ENCODE data around the gene LMX1A. TPM values are rescaled to one million over a fixed set of nuclear protein-coding genes. Genes with fewer than 3 reads are reported as not detected.
A peak's percentile ranks its signal among the peaks of the same experiment; 100 is the strongest.

Gene LMX1A
- polyA plus RNA-seq (2013, experiment 1 of 2; ENCODE audit: insufficient read length), result not detected
- 0.05 TPM for polyA plus RNA-seq (2013, experiment 2 of 2; ENCODE audit: insufficient read length)

DNA sequence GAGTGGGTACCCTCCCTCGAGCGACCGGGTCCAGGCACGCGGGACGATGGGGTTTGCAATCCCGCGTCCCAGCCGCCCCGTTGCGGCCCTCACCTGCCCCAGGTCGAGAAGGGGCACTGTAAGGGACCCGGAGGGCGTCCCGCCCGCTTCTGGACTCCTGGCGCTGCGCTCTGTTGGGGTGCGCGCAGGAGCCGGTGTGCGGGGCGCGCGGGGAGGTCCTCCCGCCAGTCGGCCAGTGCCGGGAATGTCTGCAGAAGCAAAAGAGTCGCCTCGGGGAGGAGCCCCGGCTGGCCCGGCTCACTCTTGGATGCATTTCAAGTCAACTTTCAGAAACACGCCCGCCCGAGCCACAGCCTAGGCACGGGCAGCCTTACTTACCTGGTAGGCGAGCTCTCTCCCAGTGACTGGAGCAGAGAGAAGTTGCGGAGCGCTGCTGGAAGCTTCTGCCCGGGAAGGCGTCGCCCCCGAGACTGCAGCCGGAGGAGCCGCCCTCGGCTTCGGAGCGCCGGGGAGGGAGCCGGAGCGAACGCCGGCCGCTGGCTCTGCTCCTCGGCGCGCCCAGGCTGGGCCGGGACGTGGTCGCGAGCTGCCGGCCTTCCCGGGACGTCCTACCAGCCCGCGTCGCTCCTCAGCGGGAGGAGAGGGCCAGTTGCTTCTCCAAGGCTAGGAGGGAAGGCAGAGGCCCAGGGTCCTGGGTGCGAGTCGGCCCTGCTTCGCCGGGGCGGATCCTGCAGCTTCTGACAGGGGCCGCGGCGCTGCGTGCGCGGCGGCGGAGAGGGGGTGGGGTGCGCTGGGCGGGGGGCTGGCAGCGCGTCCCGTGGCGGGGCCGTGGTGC lies at the start of gene LMX1A:
Gene LMX1A (minus strand): TSS at position 739 of the 835 bp plus-strand sequence. CDS start 1,156 bp downstream, outside the sequence.
- DNase-seq, result no peak

DNA sequence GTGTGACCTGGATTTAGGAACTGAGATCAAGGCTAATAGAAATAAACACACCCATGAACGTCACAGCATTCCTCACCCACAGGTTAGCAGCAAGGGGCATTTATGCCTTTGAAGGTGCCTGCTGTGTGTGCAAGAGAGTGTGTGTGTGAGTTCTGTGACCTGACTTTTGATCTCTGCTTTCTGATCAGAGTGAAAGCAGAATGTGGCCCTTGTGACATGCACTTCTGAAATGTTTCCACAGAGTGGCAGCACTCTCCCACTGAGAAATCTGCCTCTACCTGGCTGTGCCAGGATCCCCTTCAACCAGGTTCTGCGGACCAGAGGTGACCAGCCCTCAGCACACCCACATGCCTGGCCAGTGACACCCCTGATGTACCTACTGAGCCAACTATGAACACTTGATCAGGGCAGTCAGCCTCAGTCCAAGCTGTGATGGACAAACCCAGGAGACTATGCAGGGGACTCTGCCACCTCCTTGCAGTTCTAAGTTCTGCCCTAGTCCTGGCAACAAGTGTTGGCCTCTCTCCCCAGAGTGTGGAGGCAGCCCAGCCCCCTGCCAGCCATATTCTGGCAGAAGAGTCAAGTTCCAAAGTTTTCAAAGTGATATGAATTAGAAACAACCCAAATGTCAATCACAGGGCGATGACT lies 47.4 kb upstream of the LMX1A start:
- DNase-seq, result no peak

DNA sequence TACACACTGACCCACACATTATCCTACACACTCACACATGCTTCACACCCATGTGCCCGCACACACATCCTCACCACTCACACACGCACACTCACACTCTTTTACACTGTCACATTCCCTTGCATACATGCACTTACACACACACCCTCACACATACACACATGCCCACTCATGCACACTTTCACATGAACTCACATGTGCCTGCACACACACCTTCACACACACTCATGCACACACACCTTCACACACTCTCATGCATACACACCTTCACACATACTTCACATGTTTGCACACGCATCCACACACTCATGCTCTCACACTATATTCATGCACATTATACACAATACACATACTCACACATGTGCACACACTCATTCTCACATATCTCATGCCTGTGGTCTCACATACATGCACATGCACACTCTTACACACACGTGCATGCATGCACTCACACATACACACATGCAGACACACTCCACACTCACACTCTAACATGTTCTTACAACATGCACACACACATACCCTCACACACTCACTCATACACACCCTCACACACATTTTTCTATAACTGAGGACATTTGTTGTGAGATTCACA lies 46.1 kb upstream of the LMX1A start:
- DNase-seq, result no peak

DNA sequence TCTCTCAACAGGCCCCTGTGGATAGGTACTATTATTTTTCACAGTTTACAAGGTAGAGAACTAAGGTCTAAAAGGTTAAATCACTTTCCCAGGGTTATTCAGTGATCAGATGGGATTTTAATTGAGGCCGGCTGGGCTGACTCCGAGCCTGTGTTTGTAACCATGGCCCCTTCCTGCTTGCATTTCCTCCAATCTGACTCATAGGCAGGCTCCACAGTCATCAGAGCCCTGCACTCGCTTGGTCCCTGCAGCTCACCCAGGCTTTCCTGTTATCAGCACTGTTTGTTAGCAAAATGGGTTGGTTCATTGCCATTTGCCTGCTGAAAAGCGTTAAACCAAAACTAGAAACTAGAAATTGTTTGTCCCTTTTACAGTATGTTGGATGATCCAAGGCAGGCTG lies 41.4 kb upstream of the LMX1A start:
- DNase-seq, result peak; percentile 68

DNA sequence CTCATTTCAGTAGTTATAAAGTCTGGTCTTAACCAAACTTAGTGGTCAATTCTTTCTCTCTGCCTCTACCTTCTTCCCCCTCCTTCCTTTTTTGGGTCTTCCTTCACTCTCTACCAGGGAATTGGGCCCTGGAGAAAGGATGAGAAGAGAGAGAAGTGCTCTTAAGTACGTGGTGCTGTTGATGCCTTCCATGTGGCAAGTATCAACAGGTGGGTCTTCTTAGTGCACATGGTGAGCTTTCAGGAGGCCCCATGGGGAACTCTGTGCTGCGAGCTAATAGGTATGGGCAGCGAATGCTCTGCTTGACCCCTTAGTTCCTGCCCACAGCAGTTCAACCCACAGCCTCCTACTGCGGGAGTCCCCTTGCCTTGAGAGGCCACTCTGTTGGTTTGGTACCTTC lies 39.4 kb upstream of the LMX1A start:
- DNase-seq, result no peak

DNA sequence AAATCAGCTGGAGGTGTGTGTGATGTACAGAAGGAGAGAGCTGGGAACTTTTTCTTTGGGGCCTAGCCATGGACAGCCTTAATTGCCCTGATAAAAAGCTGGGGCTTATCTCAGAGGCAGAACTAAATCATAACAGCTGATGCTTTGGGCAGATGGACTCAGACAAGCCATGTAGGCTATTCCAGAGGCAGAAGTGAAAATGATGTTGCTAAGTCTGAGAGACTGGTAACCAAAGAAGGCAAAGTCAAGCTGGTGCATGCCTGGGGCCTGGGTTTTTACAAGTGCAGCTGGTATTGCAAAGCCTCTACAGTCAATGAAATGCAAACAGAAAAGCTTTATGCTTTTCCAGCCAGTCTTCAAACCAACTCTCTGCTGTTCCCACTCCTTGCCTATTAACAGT lies 39.0 kb upstream of the LMX1A start:
- DNase-seq, result no peak

DNA sequence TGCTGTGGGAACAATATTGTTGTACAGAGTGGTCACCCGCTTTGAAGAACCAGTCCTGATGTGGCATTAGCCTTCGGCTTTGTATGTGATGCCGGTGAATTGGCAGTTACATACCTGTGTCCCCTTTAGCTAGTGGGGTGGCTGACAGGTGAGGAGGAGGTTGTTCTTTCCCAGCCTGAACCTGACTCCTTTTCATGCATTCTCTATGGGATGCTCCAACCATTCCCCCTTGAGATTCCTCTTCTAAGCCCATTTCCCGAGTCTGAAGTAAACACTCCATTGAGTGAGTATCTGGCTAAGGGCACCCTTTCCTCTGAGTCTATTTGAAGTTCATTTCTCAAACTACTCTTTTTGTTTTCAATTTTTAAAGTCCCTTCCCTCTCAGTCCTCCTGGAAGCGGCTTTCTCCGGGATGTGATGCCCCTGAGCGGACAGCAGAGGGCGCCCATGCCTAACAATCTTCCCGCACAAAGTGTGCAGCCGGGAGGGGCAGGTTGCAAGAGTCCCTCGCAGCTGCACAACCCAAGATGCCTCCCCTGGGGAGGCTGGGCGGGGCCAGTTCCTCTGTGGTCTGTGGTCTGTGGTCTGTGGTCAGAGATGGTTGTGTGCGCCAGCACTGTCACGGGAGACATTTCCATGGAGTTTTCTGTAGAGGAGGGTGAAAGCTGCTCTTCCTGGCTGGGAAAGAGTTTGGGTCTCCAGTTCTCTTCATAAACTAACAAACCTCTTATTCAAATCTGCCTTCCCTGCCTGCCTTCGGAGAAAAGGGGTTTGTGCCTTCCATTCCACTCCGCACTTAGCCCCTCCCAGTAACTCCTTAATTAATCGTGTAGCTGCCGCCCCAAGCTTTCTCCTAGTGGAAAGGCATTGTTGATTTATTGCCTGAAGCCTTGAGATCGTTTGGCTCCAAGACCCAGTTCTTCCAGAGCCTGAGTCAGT lies 36.4 kb upstream of the LMX1A start:
- peak; percentile 97 for DNase-seq

DNA sequence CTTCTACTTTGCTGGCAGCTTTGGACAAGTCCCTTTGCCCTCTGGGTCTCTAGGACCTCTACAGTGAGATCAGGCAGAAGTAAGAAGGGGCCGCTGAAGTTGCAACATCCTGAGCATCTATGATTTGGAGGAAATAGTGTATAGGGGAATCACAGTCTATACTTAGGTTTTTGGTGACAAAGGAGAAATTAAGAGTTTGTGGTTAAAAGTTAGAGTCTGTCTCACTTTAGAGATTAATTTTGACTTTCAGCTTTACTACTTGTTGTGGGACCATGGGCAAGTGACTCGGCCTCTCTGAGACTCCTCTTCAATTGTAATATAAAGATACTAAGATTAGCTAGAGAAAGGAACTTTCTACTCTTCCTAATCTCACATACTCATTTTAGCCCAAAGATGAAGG lies 33.1 kb upstream of the LMX1A start:
- DNase-seq, result no peak

DNA sequence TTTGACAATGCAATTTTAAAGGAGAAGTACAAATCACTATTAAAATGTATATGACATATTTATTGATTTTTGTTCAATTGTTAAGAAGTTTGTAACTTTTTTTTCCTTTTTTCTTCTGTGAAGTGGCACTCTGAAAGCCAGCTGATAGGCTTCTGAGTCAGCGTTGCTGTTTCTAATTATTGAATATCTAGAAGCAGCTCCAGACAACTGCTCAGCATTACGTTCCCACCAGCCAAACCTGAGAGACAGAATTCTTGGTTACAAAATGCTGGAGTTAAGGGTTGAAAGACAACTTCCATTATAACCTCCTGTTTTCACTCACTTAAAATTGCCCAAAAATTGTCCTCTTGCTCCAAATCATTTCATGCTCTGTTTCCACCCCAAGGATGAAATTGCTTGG lies 31.4 kb upstream of the LMX1A start:
- peak; percentile 23 for DNase-seq

DNA sequence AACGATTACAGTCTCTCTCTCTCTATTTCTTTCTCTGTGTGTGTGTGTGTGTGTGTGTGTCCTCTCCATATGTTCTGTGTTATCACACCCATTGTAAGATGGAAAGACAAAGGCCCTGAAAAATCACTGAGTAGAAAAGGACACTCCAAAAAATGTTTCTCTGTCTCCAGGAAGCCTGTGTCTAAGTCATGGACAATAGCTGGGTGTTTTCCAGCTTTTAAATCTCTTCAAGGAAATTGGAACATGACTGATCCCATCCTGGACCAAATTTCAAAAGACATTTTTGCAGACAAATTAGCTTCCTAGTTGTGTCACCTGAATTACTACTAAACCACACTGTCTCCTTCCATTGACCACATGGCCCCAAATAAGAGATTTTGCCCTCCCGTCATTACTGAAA lies 31.0 kb upstream of the LMX1A start:
- no peak for DNase-seq

DNA sequence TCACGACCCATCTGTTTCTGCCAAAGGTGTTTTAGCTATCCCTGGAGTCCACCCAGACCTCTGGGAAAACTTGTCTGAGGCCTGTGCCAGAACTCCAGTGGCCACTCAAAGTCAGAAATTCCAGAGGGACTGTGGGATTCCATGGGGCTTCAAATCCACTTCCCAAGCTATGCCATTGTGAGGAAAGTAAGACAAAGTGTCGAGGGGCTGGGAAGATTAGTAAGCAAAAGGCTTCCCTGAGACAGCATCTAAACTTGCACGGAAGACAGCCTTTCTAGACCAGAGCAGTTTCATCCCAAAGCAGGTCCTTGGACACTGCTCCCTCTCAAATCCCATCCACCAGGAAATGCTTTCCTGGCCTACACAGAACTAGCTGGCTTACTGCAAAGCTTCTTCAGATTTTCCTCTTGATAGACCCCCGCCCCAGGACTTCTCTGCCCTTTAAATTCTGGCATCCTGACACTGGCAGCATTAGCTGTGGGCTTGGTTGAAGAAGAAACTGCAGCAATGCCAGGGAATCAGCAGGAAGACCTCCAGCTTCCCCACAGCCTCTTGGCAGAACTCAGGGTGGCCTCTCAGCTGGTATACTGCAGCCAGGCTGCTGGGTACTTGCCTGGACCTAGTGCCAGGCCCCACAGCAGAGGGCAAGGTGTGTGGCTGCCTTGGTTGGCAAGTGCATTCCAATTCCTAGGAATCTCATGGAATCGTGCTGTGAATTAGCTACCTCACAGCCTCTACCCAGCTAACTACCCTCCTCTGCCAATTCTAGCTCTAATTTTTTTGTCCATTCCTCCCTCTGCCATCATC lies 27.3 kb upstream of the LMX1A start:
- no peak for DNase-seq

DNA sequence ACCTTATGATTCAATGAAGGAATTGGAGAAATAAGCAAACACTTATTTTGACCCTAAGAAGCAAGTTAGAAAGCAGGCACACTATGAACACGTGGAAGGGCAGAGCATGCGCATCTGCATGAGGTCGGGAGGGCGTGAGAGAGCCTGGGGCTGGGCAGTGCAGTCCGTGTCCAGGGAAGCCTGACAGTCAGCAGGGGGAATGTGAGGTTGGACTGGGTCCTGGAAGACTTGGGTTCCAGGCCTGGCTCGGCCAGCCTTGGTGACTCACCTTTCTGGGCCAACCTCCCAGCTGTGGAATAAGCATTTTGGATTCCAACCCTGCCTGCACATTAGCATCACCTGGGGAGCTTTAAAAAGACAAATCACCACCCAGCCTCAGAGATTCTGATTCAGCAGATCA lies 26.6 kb upstream of the LMX1A start:
- peak; percentile 38 for DNase-seq

DNA sequence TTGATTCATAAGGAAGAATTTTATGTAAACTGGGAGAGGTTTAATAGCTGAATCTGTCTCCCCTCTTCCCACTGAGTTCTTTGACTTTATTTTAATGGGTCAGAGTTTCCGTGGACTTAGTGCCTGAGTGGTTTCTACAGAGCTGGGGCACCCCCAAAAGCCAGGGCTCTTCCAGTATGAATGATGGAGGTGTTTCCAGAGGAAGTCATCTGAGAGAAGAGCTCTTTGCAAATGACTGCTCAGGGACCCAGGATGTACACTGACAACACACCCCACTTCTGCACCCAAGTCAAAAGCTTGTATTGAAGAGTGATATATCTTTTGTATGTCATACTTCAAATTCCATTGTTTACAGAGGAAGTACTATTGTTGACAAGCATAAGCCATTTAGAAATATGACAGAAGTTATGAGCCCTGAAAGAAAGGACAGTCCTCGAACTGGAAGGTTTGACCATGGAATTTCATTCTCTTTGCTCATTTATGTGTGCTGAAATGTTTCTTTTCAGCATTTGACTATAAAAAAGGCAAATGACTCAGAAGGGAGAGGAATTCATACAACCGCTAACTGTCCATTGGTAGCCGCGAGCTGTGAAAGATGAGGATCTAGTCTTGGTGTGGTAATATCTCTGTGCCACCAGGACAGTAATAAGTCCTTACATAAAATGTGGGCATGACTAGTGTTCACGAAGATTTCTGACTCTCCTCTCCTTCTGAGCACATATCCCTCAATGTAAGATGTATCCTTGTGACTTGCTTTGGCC lies 25.4 kb upstream of the LMX1A start:
- peak; percentile 22 for DNase-seq

DNA sequence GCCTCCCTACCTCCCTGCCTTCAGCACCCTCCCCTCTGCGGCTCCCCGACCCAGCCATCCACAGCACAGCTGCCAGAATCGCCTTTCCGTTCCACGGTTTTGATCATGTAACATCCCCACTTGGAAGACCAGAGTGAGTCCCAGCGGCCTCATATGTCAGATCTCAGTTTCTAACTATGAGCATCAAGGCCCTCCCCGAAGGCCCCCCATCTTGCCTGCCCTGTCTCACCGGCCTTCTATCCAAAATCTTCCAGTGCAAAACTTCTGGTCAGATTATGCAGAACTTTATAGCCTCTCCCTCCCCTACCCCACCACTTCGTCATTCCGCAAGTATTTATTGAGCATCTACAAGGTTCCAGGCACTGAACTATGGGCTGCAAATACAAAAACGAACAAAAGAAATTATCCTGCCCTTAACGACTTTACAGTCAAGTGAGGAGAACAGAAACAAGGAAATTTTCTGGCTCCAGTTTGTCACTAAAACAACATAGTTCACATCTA lies 20.3 kb upstream of the LMX1A start:
- no peak for DNase-seq

DNA sequence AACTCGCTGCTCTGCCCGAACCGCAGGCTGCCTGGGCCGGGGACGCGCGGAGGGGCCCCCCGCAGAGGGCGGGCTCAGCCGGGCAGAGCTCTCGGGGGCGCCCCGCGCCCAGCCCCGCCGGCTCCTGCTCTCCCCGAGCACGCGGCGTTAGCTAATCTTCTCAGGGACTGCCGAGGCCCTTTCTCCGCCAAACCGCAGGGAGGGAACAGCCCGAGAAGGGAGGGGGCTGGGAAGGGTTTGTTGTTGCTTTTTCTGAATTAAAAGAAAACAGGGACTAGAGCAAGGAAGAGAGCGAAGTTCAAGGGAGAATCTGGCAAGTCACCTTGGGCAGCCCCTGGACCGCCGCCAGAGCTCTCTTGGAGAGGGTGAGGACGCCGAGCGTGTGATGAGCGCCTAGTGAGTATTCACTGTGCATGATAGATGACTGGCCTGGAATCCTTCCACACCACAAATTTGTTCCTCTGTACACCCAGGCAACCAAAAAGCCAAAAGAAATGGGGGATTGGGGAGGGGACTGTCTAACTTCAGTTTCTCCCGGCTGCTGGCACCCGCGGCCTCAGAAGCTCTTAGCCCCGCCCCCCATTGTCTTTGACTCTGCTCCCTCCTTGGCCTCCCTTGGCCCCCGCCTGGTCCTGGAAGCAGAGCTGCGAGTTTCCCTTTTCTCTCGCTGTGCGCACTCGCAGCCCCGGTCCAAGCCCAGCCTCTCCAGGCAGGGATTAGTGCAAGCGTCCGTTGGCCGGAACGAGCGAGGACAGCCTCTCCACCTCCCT lies 19.7 kb upstream of the LMX1A start:
- DNase-seq, result peak; percentile 90

DNA sequence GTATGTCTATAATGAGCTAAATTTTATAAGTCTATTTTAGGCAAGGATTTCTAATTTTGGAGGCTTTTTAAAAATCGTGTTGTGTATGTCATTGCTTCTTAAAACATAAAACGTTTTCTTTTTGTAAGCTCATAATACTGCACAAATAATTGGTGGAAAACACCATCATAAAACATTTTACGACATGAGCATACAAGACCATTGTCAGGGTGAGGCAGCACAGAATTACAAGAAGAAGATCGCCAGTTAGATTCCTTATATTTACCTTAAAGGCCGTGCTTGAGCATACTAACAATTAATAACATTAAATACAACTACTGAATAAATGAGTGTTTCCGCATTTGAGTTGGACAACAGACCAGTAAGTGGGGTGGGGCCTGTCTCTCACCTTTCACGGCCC lies 19.1 kb upstream of the LMX1A start:
- no peak for DNase-seq

DNA sequence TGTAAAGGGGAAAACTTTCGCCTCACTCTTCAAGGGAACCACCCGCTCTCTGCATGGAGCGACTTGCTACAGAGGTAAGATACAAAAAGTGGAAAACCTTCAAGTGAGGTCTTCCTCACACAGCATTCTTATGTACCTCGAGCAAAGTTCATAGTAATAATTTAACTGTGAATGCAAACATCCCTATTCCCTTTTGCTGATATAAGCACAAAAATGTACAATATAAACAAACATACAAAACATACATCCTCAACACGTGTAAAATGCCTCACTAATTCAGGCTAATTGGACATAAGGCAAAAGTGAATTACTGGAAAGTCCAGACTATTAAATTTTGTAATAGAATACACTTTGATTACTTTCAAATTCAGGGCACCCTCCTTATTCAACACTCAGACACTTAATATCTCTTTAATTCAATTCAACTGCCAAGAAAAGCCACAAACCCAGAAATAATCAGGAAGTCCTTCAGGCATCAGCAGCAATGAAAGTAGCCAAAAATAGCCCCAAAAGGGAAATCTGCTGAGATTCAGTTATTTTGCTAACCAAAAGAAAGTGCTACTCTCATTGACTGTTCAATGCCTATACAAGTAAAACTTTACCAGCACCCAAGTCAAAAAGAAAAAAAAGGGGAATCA lies 15.2 kb upstream of the LMX1A start:
- DNase-seq, result no peak

DNA sequence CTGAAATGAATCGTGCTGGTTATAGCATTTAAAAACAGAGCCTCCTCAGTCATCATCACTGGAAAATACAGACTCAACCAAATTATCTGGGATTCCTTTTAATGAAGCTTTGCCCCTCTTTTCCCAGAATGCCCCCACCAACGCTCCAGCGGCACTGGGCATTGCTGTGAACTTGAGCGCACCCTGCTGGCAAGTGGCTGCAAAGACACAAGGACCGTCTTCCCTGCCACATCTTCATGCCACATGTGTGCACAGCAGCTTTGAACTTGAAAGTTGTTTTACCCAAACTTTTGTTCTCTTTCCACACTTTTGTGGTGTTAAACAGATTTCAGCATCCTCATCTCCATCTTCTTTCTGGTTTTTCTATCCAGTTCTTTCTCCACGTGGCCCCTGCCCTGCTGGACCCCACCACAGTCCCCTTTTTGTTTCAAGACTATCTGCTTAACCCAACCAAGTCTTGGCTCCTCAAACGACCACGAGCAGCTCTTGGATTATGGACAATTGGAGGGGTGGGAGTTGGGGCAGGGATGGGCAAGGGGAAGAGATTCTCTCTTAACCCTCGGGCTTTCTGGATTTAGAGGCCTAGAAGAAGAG lies 12.8 kb upstream of the LMX1A start:
- DNase-seq, result peak; percentile 37

Data from fibroblast of skin of scalp (primary cell).